ENCODE data around the gene MAGI3.
A peak's percentile ranks its signal among the peaks of the same experiment; 100 is the strongest.

MAGI3 gene

GRCh38 chr1:113394863-113395259 is 4.5 kb downstream of the MAGI3 start:
- Histone ChIP-seq H2AK5ac (ENCODE audit: low read length) (no peak overlapping the region), H3K79me1 (ENCODE audit: low read length) (peaks cover 7% of the 10 kb centered on the region), H3K4me1 (ENCODE audit: control insufficient read depth in 1 of 2, insufficient read depth in 2 of 2, low read length in 2 of 2) (peaks cover 0 to 1% of the 10 kb centered on the region in 2 experiments), H4K8ac (ENCODE audit: low read depth, low read length) (no peak overlapping the region), H2BK12ac (ENCODE audit: low read length) (no peak overlapping the region), H3K36me3 (ENCODE audit: control insufficient read depth in 1 of 2, insufficient read depth in 2 of 2, low read length in 2 of 2) (no peaks in the 10 kb centered on the region), H2AFZ (ENCODE audit: insufficient read depth, low read length, poor library complexity) (no peak overlapping the region), H3K4me2 (ENCODE audit: low read length) (no peak overlapping the region), H3K9me3 (ENCODE audit: insufficient read depth, low read depth, low read length) (no peaks in the 10 kb centered on the region), H2BK5ac (ENCODE audit: low read depth, low read length, poor library complexity) (no peak overlapping the region), H3K18ac (ENCODE audit: low read length) (no peak overlapping the region), H4K12ac (ENCODE audit: low read depth, low read length) (no peak overlapping the region), H4K91ac (ENCODE audit: low read depth, low read length) (no peak overlapping the region), H3K79me2 (ENCODE audit: control insufficient read depth, insufficient read depth, low read length, poor library complexity) (peaks cover 21% of the 10 kb centered on the region), H3K4ac (ENCODE audit: low read depth, low read length) (no peak overlapping the region), H3K27ac (ENCODE audit: low read depth, low read length) (no peak overlapping the region), H3K23ac (ENCODE audit: low read length) (no peak overlapping the region), H3K14ac (ENCODE audit: low read length) (no peak overlapping the region), H3K4me3 (ENCODE audit: low read depth, low read length) (no peak overlapping the region), H3K27me3 (ENCODE audit: insufficient read depth, low read length) (no peaks in the 10 kb centered on the region), H3K9ac (ENCODE audit: low read length) (no peak overlapping the region), H2BK120ac (ENCODE audit: insufficient read depth, low read length, poor library complexity) (no peak overlapping the region)
- DNase-seq, result no peak
- no CpG with 5 or more reads among the region's 1 CpG for WGBS (ENCODE audit: extremely low coverage, insufficient coverage, insufficient read length)

- Histone ChIP-seq H2BK120ac (ENCODE audit: insufficient read depth, low read length, poor library complexity) (no peak overlapping the region), H2AK5ac (ENCODE audit: low read length) (no peak overlapping the region), H3K4me3 (ENCODE audit: low read depth, low read length) (no peak overlapping the region), H3K23ac (ENCODE audit: low read length) (no peak overlapping the region), H2BK5ac (ENCODE audit: low read depth, low read length, poor library complexity) (no peak overlapping the region), H3K14ac (ENCODE audit: low read length) (no peak overlapping the region), H4K8ac (ENCODE audit: low read depth, low read length) (no peak overlapping the region), H3K4me1 (ENCODE audit: control insufficient read depth in 1 of 2, insufficient read depth in 2 of 2, low read length in 2 of 2) (peaks cover 0 to 1% of the 10 kb centered on the region in 2 experiments), H4K91ac (ENCODE audit: low read depth, low read length) (no peak overlapping the region), H3K9ac (ENCODE audit: low read length) (no peak overlapping the region), H3K79me2 (ENCODE audit: control insufficient read depth, insufficient read depth, low read length, poor library complexity) (peaks cover 13% of the 10 kb centered on the region), H4K12ac (ENCODE audit: low read depth, low read length) (no peak overlapping the region), H2BK12ac (ENCODE audit: low read length) (no peak overlapping the region), H3K4ac (ENCODE audit: low read depth, low read length) (no peak overlapping the region), H3K9me3 (ENCODE audit: insufficient read depth, low read depth, low read length) (no peaks in the 10 kb centered on the region), H3K36me3 (ENCODE audit: control insufficient read depth in 1 of 2, insufficient read depth in 2 of 2, low read length in 2 of 2) (no peaks in the 10 kb centered on the region), H3K27ac (ENCODE audit: low read depth, low read length) (no peak overlapping the region), H3K27me3 (ENCODE audit: insufficient read depth, low read length) (no peaks in the 10 kb centered on the region), H3K79me1 (ENCODE audit: low read length) (no peaks in the 10 kb centered on the region), H2AFZ (ENCODE audit: insufficient read depth, low read length, poor library complexity) (no peak overlapping the region), H3K18ac (ENCODE audit: low read length) (no peak overlapping the region), H3K4me2 (ENCODE audit: low read length) (no peak overlapping the region)
- WGBS (ENCODE audit: extremely low coverage, insufficient coverage, insufficient read length), result no CpG with 5 or more reads among the region's 2 CpGs
- DNase-seq, result no peak
These were observed 5.8 kb downstream of the MAGI3 start for GRCh38 chr1:113396102-113396501.

GRCh38 chr1:113396585-113396984 is 6.3 kb downstream of the MAGI3 start:
- Histone ChIP-seq H3K79me2 (ENCODE audit: control insufficient read depth, insufficient read depth, low read length, poor library complexity) (peaks cover 8% of the 10 kb centered on the region), H4K12ac (ENCODE audit: low read depth, low read length) (no peak overlapping the region), H2BK5ac (ENCODE audit: low read depth, low read length, poor library complexity) (no peak overlapping the region), H4K91ac (ENCODE audit: low read depth, low read length) (no peak overlapping the region), H2BK12ac (ENCODE audit: low read length) (no peak overlapping the region), H2BK120ac (ENCODE audit: insufficient read depth, low read length, poor library complexity) (no peak overlapping the region), H3K14ac (ENCODE audit: low read length) (no peak overlapping the region), H3K4me1 (ENCODE audit: control insufficient read depth in 1 of 2, insufficient read depth in 2 of 2, low read length in 2 of 2) (peaks cover 0 to 1% of the 10 kb centered on the region in 2 experiments), H3K9me3 (ENCODE audit: insufficient read depth, low read depth, low read length) (no peaks in the 10 kb centered on the region), H2AFZ (ENCODE audit: insufficient read depth, low read length, poor library complexity) (no peak overlapping the region), H3K36me3 (ENCODE audit: control insufficient read depth in 1 of 2, insufficient read depth in 2 of 2, low read length in 2 of 2) (no peaks in the 10 kb centered on the region), H4K8ac (ENCODE audit: low read depth, low read length) (no peak overlapping the region), H3K9ac (ENCODE audit: low read length) (no peak overlapping the region), H3K4me3 (ENCODE audit: low read depth, low read length) (no peak overlapping the region), H3K79me1 (ENCODE audit: low read length) (no peaks in the 10 kb centered on the region), H3K18ac (ENCODE audit: low read length) (no peak overlapping the region), H2AK5ac (ENCODE audit: low read length) (no peak overlapping the region), H3K27me3 (ENCODE audit: insufficient read depth, low read length) (no peaks in the 10 kb centered on the region), H3K4me2 (ENCODE audit: low read length) (no peak overlapping the region), H3K27ac (ENCODE audit: low read depth, low read length) (no peak overlapping the region), H3K23ac (ENCODE audit: low read length) (no peak overlapping the region), H3K4ac (ENCODE audit: low read depth, low read length) (no peak overlapping the region)
- no CpG with 5 or more reads among the region's 3 CpGs for WGBS (ENCODE audit: extremely low coverage, insufficient coverage, insufficient read length)
- peak in 1 of 2 donors; percentile 25 for DNase-seq

- DNase-seq, result no peak
- WGBS (ENCODE audit: extremely low coverage, insufficient coverage, insufficient read length), result no CpG with 5 or more reads among the region's 5 CpGs
- Histone ChIP-seq H2BK12ac (ENCODE audit: low read length) (no peak overlapping the region), H3K14ac (ENCODE audit: low read length) (no peak overlapping the region), H2AK5ac (ENCODE audit: low read length) (no peak overlapping the region), H3K27ac (ENCODE audit: low read depth, low read length) (no peak overlapping the region), H2BK120ac (ENCODE audit: insufficient read depth, low read length, poor library complexity) (no peak overlapping the region), H3K9ac (ENCODE audit: low read length) (no peak overlapping the region), H4K8ac (ENCODE audit: low read depth, low read length) (no peak overlapping the region), H4K91ac (ENCODE audit: low read depth, low read length) (no peak overlapping the region), H3K27me3 (ENCODE audit: insufficient read depth, low read length) (no peaks in the 10 kb centered on the region), H3K4ac (ENCODE audit: low read depth, low read length) (peak overlapping the region; percentile 65), H2AFZ (ENCODE audit: insufficient read depth, low read length, poor library complexity) (no peak overlapping the region), H3K4me3 (ENCODE audit: low read depth, low read length) (no peak overlapping the region), H3K36me3 (ENCODE audit: control insufficient read depth in 1 of 2, insufficient read depth in 2 of 2, low read length in 2 of 2) (no peaks in the 10 kb centered on the region), H4K12ac (ENCODE audit: low read depth, low read length) (no peak overlapping the region), H3K4me1 (ENCODE audit: control insufficient read depth in 1 of 2, insufficient read depth in 2 of 2, low read length in 2 of 2) (peaks cover 0 to 1% of the 10 kb centered on the region in 2 experiments), H3K23ac (ENCODE audit: low read length) (no peak overlapping the region), H3K79me2 (ENCODE audit: control insufficient read depth, insufficient read depth, low read length, poor library complexity) (peaks cover 6% of the 10 kb centered on the region), H3K18ac (ENCODE audit: low read length) (no peak overlapping the region), H3K9me3 (ENCODE audit: insufficient read depth, low read depth, low read length) (no peaks in the 10 kb centered on the region), H3K79me1 (ENCODE audit: low read length) (no peaks in the 10 kb centered on the region), H2BK5ac (ENCODE audit: low read depth, low read length, poor library complexity) (no peak overlapping the region), H3K4me2 (ENCODE audit: low read length) (no peak overlapping the region)
These were observed 8.8 kb downstream of the MAGI3 start for GRCh38 chr1:113399062-113399583.

Data from trophoblast cell (in vitro differentiated cells and primary cell).